ENCODE measurements around the gene P3H3.

- TF ChIP-seq CTCF (conservative IDR thresholded peaks at IDR 0.05; ENCODE audit: low read length) (no peak), EZH2phosphoT487 (IDR thresholded peaks at IDR 0.05; ENCODE audit: borderline replicate concordance) (no peak)
Observed at GRCh38 chr12:6823182-6824084, 4.8 kb upstream of the P3H3 start.
